ENCODE results near the gene ACOT12. TPM values are rescaled to one million over a fixed set of nuclear protein-coding genes. Genes with fewer than 3 reads are reported as not detected.

Gene ACOT12
- total and polyA plus RNA-seq, 12 donors = 0.15 TPM; not detected in 11

DNA sequence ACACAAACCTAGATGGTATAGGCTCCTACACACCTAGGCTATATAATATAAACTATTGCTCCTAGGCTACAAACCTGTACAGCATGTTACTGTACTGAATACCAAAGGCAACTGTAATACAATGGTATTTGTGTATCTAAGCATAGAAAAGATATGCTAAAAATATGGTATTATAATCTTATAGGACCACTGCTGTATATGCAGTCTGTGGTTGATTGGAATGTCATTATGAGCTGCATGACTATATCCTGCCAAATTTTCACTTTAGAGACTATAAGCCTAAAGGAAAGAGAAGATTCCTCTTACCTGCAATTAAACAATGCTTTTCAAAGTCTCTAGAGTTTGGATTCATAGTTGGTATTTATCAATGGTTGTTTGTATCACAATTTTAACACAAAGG lies 24.7 kb upstream of the ACOT12 start:
- ATAC-seq (no peak), DNase-seq (no peak)
- H3K36me3 ChIP-seq = peaks cover 0 to 55% (median 15%) of the 10 kb centered on the region in 9 donors
- H3K4me1 ChIP-seq = no peaks in the 10 kb centered on the region
- H3K27ac ChIP-seq = no peak overlapping the region
- no peak overlapping the region for H3K4me3 ChIP-seq
- intact Hi-C loops (cut with DNase I) = no loop called here
- TF ChIP-seq CTCF (IDR thresholded peaks at IDR 0.05) = no peak
- no peaks in the 10 kb centered on the region for H3K27me3 ChIP-seq
- no peaks in the 10 kb centered on the region for H3K9me3 ChIP-seq

GRCh38 chr5:81417052-81417451 lies 23.1 kb upstream of the ACOT12 start:
- DNase-seq (no peak), ATAC-seq (no peak)
- Histone ChIP-seq H3K27me3 (no peaks in the 10 kb centered on the region), H3K27ac (no peak overlapping the region), H3K36me3 (peaks cover 0 to 55% (median 15%) of the 10 kb centered on the region in 9 donors), H3K4me3 (no peak overlapping the region), H3K9me3 (no peaks in the 10 kb centered on the region), H3K4me1 (no peaks in the 10 kb centered on the region)
- WGBS, 2 donors = 87 to 88% methylated on average over 4 of the region's 4 CpGs
- intact Hi-C loops (cut with DNase I) = no loop called here
- no peak for TF ChIP-seq CTCF (IDR thresholded peaks at IDR 0.05)

GRCh38 chr5:81409896-81410295 lies 16.0 kb upstream of the ACOT12 start:
- no peak overlapping the region for H3K4me3 ChIP-seq
- DNase-seq = no peak
- peaks cover 0 to 5% (median 0%) of the 10 kb centered on the region in 9 donors for H3K4me1 ChIP-seq
- H3K36me3 ChIP-seq = peaks cover 0 to 10% (median 0%) of the 10 kb centered on the region in 9 donors
- H3K27ac ChIP-seq = no peak overlapping the region
- 88 to 91% methylated on average over 2 of the region's 2 CpGs for WGBS, 2 donors
- intact Hi-C loops (cut with DNase I) = no loop called here
- no peaks in the 10 kb centered on the region for H3K9me3 ChIP-seq
- ATAC-seq = no peak
- TF ChIP-seq CTCF (IDR thresholded peaks at IDR 0.05) = no peak
- H3K27me3 ChIP-seq = no peaks in the 10 kb centered on the region

GRCh38 chr5:81409361-81409760 lies 15.4 kb upstream of the ACOT12 start:
- intact Hi-C loops (cut with DNase I) = no loop called here
- DNase-seq = no peak
- no peak for TF ChIP-seq CTCF (IDR thresholded peaks at IDR 0.05)
- Histone ChIP-seq H3K27me3 (no peaks in the 10 kb centered on the region), H3K4me1 (peaks cover 0 to 5% (median 0%) of the 10 kb centered on the region in 9 donors), H3K36me3 (peaks cover 0 to 8% (median 0%) of the 10 kb centered on the region in 9 donors), H3K9me3 (no peaks in the 10 kb centered on the region), H3K4me3 (no peak overlapping the region), H3K27ac (no peak overlapping the region)
- ATAC-seq = no peak
- 96 to 99% methylated on average over 2 of the region's 2 CpGs for WGBS, 2 donors

Data from heart right ventricle (tissue), 16 donors.